BJ (cell line): ENCODE measurements around the gene PDE10A. TPM values are rescaled to one million over a fixed set of nuclear protein-coding genes. Genes with fewer than 3 reads are reported as not detected.

Experiments used
- CTCF ChIA-PET: fragments of 350-600 bp; formaldehyde crosslinking; extraction: SDS; loops from one replicate; lab custom pipeline; 2021; ENCODE audit warnings: antibody characterized with exemption, inconsistent platforms; lab: Yijun Ruan, JAX
- POLR2A ChIA-PET: fragments of 300-600 bp; sonication (Branson Sonifier 250); formaldehyde crosslinking; extraction: SDS; loops from one replicate; lab custom pipeline; 2021; ENCODE audit warnings: antibody characterized with exemption; lab: Charles Lee
- DNase-seq: peaks from one replicate; pipeline ENCODE4 v3.0.0-alpha.2; 2011; ENCODE audit warnings: low read depth
- H3K27me3 ChIP-seq: 2 replicates; pipeline ENCODE4 v1.6.0; 2011; ENCODE audit warnings: low read length; ENCODE audit not compliant: control insufficient read depth, insufficient read depth
- H3K36me3 ChIP-seq: 2 replicates; pipeline ENCODE4 v1.5.1; 2011; ENCODE audit warnings: low read length; ENCODE audit not compliant: control insufficient read depth, insufficient read depth
- H3K4me3 ChIP-seq: 2 replicates; pipeline ENCODE4 v1.5.1; 2011; ENCODE audit warnings: low read depth, mild to moderate bottlenecking, control low read depth, low read length
- polyA plus RNA-seq: library from polyadenylated mRNA; depleted of rRNA; stranded (reverse); fragments of >200 nt; gene quantifications from 2 replicates; pipeline ENCODE4 v1.2.3, GENCODE V29; 2011
- TF ChIP-seq, protein P1 (sequence below): IDR thresholded peaks from 2 replicates; pipeline ENCODE4 v1.5.1; 2011; ENCODE audit warnings: low read depth, mild to moderate bottlenecking, control low read depth, inconsistent platforms, low read length, moderate library complexity; ENCODE audit not compliant: insufficient read depth

PDE10A gene
- polyA plus RNA-seq, 1 experiment: 0.36 TPM

DNA sequence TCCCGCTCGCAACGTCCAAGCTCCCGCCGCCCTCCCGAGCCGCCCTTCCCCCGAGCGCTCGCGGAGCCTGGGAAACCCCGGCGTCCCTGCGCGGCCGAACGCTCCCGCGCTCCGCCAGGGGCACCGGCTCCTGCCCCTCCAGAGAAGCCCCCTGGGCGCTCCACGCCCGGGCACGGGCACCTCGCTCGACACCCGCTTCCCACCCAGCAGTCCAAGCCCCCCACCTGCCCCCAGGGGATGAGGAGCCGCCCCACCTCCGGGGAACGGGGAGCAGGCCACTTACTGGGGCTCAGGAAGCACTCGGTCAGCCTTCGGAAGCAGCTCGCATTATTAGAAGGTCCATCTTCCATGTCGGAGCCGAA lies 1.4 kb downstream of the PDE10A start:
- H3K4me3 ChIP-seq: no peak overlapping the region
- peaks cover 18% of the 10 kb centered on the region for H3K27me3 ChIP-seq
- TF ChIP-seq, protein P1, sequence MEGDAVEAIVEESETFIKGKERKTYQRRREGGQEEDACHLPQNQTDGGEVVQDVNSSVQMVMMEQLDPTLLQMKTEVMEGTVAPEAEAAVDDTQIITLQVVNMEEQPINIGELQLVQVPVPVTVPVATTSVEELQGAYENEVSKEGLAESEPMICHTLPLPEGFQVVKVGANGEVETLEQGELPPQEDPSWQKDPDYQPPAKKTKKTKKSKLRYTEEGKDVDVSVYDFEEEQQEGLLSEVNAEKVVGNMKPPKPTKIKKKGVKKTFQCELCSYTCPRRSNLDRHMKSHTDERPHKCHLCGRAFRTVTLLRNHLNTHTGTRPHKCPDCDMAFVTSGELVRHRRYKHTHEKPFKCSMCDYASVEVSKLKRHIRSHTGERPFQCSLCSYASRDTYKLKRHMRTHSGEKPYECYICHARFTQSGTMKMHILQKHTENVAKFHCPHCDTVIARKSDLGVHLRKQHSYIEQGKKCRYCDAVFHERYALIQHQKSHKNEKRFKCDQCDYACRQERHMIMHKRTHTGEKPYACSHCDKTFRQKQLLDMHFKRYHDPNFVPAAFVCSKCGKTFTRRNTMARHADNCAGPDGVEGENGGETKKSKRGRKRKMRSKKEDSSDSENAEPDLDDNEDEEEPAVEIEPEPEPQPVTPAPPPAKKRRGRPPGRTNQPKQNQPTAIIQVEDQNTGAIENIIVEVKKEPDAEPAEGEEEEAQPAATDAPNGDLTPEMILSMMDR: no peak
- no peaks in the 10 kb centered on the region for H3K36me3 ChIP-seq
- no peak for DNase-seq
- POLR2A ChIA-PET: no interaction called here
- CTCF ChIA-PET: no interaction called here

DNA sequence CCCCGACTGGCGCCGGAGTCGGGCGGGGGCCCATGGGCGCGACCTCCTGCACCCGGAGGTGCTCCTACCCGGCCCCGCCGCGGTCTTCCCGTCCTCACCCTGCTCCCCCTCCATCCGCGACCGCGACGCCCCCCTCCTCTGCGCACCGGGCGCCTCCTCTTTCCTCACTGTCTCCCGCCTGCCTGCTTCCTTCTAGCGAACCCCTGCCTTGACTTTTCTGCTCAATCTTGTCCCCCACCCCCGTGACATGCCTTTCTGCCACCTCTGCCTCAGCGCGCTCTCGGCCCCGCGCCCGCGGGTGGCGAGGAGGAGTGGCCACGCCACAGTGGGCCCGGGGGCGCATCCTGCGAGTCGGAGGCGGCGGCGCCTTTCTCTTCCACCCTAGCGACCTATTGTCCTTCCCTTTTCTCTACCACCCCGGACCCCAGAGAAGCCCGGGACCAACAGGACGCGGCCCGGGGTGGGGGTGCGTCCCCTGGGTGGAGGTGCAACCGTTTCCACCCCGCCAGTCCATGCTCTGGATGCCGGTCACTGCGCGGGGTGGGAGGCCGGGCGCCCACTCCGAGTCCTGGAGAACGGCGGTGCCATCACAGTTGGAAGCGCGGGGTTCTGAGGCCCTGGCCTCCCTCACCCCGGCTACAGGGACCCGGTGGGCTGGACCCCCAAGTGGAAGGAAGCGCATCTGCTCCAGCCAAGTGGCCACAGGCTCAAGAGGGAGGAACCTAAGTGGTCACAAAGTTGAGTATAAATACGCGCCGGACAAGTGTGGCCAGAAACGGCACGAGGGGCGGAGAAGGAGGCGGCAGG lies 2.0 kb downstream of the PDE10A start:
- Histone ChIP-seq H3K36me3 (no peaks in the 10 kb centered on the region), H3K27me3 (peaks cover 18% of the 10 kb centered on the region), H3K4me3 (no peak overlapping the region)
- TF ChIP-seq, protein P1: no peak
- POLR2A ChIA-PET: no interaction called here
- DNase-seq: no peak
- CTCF ChIA-PET: no interaction called here

DNA sequence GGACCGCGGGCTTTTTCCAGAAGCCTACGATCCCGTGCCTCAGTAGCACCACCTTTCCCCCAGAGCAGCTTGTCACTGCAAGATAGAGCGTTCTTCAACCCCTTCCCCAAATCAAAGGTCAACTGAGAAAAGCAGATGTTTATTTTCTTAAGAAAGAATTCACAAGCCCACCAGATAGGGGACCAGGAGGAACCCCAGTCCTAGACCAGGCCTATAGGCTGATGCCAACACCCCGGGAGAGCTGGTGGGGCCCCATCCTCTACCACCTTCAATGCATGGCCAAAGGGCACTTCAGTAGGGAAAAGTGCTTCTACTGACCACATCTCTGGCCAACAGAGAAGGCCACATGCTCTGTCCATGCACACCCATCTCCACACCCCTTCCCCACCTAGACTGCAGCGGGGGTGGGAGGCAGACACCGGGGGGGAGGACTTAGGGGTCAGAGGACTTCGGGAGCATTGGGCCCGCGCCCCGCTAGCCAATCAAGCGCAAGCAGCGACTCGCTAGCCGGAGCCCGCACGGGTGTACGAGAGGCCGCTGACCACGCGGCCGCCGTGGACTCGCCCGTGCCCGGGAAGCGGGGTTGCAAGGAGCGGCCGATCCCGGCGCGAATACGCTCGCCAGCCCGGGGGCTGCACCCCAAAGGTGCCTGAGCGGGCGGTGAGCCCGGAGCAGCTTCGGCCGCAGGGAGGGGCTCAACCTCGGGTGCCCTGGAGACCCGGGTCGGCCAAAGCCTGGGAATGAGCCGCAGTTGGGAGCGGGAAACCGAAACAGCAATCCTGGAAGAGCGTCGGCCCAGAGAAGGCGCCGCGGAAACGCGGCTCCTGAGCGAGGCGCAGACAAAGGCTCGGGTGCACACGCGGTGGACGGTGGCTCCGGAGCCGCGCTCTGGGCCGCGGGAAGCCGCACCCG lies 2.8 kb downstream of the PDE10A start:
- no peak overlapping the region for H3K4me3 ChIP-seq
- ChIA-PET CTCF (no interaction called here), POLR2A (no interaction called here)
- TF ChIP-seq, protein P1: no peak
- DNase-seq: no peak
- peaks cover 18% of the 10 kb centered on the region for H3K27me3 ChIP-seq
- no peaks in the 10 kb centered on the region for H3K36me3 ChIP-seq

DNA sequence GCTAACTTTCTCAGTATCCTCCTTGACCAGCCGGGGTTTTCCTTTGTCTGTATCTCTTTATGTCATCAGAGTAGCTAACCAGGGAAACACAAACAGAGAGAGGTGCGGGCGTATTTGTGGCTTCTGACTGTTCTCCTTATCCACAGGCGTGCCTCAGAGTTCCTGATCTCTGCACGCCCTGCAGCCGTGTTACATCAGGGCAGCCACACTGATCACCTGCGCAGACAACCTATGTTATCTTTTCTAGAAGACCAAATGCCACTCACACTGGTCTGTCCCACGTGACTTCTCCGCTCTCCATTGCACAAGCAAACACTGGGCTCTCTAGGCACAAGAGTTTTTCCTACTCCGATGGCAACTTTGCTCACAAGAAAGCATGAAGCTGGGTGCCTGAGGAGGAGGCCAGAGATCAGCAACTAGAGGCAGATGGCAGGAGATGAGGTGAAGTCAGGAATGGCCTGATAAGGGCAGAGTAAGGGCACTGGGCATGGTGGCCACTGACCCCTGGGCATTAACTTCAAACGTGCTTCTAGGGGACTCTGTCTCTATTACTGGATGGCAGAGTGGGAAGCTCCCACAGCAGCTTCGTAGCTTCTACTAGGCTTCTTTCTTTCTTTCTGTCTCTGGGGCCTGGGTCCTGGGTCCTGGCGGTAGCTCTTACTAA lies 4.5 kb downstream of the PDE10A start:
- ChIA-PET POLR2A (no interaction called here), CTCF (no interaction called here)
- no peak for DNase-seq
- Histone ChIP-seq H3K36me3 (no peaks in the 10 kb centered on the region), H3K4me3 (no peak overlapping the region), H3K27me3 (peaks cover 7% of the 10 kb centered on the region)
- TF ChIP-seq, protein P1: no peak

DNA sequence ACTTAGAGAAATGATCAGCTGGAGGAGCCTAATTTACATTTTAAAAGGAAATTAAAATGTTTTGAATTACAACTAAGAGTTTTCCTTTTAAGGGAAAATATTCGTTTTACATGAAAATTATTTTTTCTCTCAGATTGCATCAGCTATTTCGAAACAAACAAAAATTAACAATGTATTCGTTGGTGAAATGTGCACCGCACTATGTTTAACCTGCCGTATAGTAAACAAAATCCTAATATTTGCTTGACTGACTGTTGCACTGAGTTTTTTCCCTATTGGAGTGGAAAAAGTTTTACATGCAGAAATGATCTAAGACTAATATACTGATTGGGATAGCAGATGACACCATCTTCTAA lies 5.7 kb downstream of the PDE10A start:
- POLR2A ChIA-PET: no interaction called here
- TF ChIP-seq, protein P1: no peak
- CTCF ChIA-PET: no interaction called here
- Histone ChIP-seq H3K36me3 (no peaks in the 10 kb centered on the region), H3K27me3 (peaks cover 4% of the 10 kb centered on the region; the same call in 1 of the 2 replicates), H3K4me3 (no peak overlapping the region)
- DNase-seq: no peak
